Epithelial cell of proximal tubule (primary cell): ENCODE results near the gene SKIL. TPM values are rescaled to one million over a fixed set of nuclear protein-coding genes. Genes with fewer than 3 reads are reported as not detected.

Source experiments
- DNase-seq: peaks from one replicate; pipeline ENCODE4 v3.0.0-alpha.2; 2011; ENCODE audit warnings: low read depth
- H3K4me3 ChIP-seq: 2 replicates; pipeline ENCODE4 v1.5.1; 2011; ENCODE audit warnings: low read depth, mild to moderate bottlenecking, low read length
- CTCF ChIP-seq: conservative IDR thresholded peaks from 2 replicates; pipeline ENCODE4 v1.5.1; 2012; ENCODE audit warnings: low read depth, mild to moderate bottlenecking, low read length
- total RNA-seq: library from RNA; depleted of rRNA; stranded (reverse); fragments of >200 nt; gene quantifications from 2 replicates; pipeline ENCODE4 v1.2.3, GENCODE V29; 2015

The SKIL gene
- total RNA-seq, 1 donor from 2014 or later: 25.1 TPM

- H3K4me3 ChIP-seq: no peak overlapping the region
- TF ChIP-seq CTCF: peak; percentile 17
- no peak for DNase-seq
These were observed 80.3 kb downstream of the SKIL start for GRCh38 chr3:170437696-170438407.

GRCh38 chr3:170438836-170439235 lies 81.3 kb downstream of the SKIL start:
- DNase-seq: no peak
- no peak for TF ChIP-seq CTCF
- no peak overlapping the region for H3K4me3 ChIP-seq

- no peak overlapping the region for H3K4me3 ChIP-seq
- no peak for TF ChIP-seq CTCF
- DNase-seq: peak; percentile 31
These were observed 82.8 kb downstream of the SKIL start for GRCh38 chr3:170440344-170440743.

- no peak for DNase-seq
- no peak overlapping the region for H3K4me3 ChIP-seq
- no peak for TF ChIP-seq CTCF
These were observed 83.9 kb downstream of the SKIL start for GRCh38 chr3:170441412-170441811.

GRCh38 chr3:170442947-170443346 lies 85.4 kb downstream of the SKIL start:
- no peak overlapping the region for H3K4me3 ChIP-seq
- no peak for DNase-seq
- TF ChIP-seq CTCF: no peak

- no peak overlapping the region for H3K4me3 ChIP-seq
- DNase-seq: no peak
- TF ChIP-seq CTCF: no peak
These were observed 85.9 kb downstream of the SKIL start for GRCh38 chr3:170443457-170443856.

Other genes with a start within 250 kb of the SKIL start
- gene PHC3, start 176.0 kb upstream of the SKIL start, total RNA-seq: 13.0 and 18.5 TPM in 2 replicates
- gene PRKCI, start 135.3 kb upstream of the SKIL start, total RNA-seq: 48.0 and 48.6 TPM in 2 replicates
- gene CLDN11, start 61.2 kb downstream of the SKIL start, total RNA-seq: 33.7 and 61.0 TPM in 2 replicates
- gene SLC7A14, start 228.4 kb downstream of the SKIL start, total RNA-seq: under 0.01 and 0.12 TPM in 2 replicates